T47D (cell line): ENCODE measurements around the gene THADA.
A peak's percentile ranks its signal among the peaks of the same experiment; 100 is the strongest.

Experiments used
- DNase-seq, 2 experiments: peaks; one replicate each; pipeline versions ENCODE4 v3.0.0 to v3.0.0-alpha.2; 2011 to 2012; ENCODE audit warnings: low read depth in 1 of 2, low spot score in 1 of 2
- JUND ChIP-seq: IDR thresholded peaks from 2 replicates; pipeline ENCODE4 v1.6.1; 2012; ENCODE audit warnings: low read depth
- in situ Hi-C: cut with HindIII; loops from 2 replicates; pipeline ENCODE4 v1.10.0; 2016; ENCODE audit warnings: low sequenced_read_pairs, low pct_unique_long_range_greater_than_20kb

Gene THADA

GRCh38 chr2:43355399-43355798 is 240.4 kb downstream of the THADA start:
- in situ Hi-C loops: no loop called here
- no peak for DNase-seq
- TF ChIP-seq JUND: no peak

- no peak for TF ChIP-seq JUND
- in situ Hi-C loops: no loop called here
- DNase-seq: no peak
Measured at GRCh38 chr2:43349904-43350303, 245.9 kb downstream of the THADA start.

DNA sequence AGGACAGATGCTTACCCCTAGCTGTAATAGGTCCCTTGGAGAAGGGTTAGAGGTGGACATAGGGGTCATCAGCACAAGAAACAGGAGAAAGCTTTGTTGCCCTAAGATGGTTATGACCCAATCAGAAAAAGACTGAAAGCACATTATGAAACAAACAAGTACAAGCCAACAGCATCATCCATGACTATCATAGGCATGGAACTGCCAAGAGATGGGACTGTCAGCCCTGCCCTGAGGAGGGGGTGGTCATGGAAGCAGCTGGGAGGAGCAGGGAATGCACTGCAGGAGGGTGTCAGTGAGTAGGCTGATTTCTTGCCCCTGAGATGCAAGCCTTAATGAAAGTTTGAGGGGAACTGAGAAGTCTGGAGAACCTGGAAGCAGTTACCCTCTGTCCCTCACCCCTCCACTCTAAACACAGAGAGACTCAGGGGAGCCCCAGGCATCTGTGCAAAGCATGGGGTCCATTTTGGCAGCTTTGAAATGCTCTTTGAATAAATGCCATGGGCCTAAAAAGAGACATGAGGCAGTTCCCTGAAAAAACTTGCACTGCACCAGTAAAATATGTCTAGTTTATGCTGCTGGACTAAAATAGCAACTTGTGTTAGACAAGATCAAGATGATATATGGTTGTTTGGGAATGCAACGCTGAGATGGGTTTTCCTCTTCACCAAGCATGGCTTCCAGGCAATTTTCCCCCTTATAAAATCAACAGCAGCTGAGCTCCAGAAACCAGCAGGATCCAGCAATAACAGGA is 246.8 kb downstream of the THADA start:
- in situ Hi-C loops: no loop called here
- DNase-seq: no peak
- TF ChIP-seq JUND: no peak

DNA sequence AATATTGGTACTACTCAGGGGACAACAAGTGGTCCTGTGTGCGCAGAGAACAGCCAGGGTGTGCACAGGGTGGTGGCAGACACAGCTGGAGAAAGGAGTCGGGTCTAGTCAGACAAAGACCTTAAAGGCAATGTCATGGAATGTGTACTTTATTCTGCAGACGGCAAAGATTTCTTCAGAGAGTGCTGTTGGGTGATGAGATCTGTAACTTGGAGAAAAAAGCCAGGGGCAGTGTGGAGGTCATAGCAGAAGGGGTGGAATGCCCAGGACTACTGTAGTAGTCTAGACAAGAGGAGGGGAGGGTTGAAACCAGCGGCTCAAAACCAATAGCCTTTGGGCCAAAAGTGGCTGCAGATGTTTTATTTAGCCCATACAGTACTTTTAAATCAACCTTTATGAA is 248.1 kb downstream of the THADA start:
- no peak for DNase-seq
- in situ Hi-C loops: no loop called here
- TF ChIP-seq JUND: no peak

DNA sequence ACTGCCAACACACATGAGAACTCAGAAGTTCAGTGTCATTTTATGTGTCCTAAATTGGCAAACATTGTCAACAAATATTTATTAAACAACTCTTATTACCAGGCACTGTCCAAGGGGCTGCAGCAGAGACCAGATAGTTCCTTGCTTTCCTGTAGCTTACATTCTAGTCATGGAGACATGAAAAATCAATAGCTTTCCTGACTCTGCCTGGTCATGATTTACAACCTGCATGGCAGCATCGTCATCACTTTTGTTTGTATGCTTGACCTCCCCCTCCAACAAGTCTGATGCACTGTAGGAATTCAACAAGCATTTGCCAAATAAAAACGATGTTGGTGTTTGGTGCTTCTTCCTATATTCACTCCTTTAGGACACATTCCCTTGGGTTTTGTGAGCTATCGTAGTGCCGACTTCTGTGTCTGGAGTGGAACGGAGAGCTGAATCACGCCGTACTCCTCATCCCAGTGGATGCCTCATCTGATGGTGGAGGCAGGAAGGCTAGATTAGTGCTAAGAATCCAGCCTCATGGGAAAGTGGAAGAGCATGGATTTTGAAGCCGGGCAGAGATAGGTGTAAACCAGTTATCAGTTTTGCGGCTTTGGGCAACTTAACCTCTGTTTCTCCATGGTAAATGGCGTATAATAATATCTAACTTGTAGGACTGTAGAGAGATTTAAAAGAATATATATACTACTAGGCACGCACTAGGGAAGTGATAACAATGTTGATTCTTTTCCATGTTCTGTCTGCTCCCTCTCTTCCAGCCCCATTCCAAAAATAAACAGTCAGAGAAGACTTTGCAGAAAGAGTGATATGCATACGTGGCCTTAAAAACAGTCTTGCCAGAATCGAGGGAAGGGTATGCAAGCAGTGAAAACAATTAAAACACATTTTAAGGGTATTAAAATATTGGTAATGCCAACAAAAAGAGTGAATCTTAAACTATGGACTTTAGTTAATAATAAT is 249.0 kb downstream of the THADA start:
- no peak for TF ChIP-seq JUND
- in situ Hi-C loops: no loop called here
- no peak for DNase-seq

GRCh38 chr2:43345872-43346271 is 250.0 kb downstream of the THADA start:
- no peak for TF ChIP-seq JUND
- in situ Hi-C loops: no loop called here
- no peak for DNase-seq

DNA sequence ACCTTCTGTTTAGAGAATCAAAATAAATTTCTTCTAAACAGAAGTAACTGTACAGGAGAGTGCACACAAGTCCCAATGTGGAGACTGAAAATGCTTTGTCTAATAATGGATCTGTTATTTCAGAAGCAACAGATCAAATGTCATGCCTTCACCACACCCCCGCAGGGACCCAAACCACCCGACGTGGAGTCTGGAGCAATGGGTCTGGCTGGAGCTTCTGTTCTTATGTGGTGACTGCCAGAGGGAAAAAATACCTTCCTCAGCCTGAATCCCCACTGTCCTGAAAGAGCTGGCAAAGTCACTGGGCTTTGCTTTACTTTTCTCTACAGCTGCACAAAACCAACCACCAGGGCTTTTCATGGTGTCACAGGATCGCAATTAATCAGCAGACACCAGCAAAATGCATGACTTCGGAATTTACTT is 250.4 kb downstream of the THADA start:
- TF ChIP-seq JUND: no peak
- DNase-seq: peak in 1 of 2 experiments; percentile 11
- in situ Hi-C loops: no loop called here

- no peak for TF ChIP-seq JUND
- in situ Hi-C loops: no loop called here
- DNase-seq: no peak
Measured at GRCh38 chr2:43344868-43345373, 250.9 kb downstream of the THADA start.

DNA sequence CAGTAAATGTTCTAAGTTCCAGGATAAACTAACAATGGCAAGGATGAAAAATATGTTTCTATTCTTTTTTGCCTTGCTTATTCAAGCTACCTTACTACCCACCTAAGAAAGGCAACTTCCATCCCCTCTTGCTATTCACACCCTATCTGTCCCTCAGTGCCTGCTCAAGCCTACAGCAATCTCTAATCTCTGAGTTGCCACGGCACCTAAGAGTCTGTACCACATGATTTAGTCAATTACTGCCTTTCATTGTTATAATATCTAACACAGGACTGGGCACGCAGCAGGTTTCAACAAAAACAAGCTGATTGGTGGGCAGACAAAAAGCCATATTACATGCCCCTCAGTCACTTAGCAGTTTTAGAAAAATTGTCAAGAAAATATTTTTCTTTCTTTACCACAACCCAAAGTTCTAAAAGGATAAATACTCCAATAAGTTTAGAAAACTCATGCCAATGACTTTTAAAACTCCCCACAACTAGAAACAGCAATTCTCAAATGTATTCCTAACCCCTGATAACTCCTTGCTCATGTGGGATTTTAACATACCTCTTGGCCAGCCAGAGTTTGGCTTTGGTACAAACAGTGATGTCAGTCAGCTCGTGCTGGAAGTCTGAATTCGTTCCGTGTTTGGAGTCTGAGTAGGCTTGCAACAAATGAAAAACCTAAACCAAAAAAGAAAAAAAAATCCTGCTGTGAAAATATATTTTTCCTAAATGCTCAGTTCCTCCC is 252.1 kb downstream of the THADA start:
- no peak for DNase-seq
- no peak for TF ChIP-seq JUND
- in situ Hi-C loops: no loop called here

DNA sequence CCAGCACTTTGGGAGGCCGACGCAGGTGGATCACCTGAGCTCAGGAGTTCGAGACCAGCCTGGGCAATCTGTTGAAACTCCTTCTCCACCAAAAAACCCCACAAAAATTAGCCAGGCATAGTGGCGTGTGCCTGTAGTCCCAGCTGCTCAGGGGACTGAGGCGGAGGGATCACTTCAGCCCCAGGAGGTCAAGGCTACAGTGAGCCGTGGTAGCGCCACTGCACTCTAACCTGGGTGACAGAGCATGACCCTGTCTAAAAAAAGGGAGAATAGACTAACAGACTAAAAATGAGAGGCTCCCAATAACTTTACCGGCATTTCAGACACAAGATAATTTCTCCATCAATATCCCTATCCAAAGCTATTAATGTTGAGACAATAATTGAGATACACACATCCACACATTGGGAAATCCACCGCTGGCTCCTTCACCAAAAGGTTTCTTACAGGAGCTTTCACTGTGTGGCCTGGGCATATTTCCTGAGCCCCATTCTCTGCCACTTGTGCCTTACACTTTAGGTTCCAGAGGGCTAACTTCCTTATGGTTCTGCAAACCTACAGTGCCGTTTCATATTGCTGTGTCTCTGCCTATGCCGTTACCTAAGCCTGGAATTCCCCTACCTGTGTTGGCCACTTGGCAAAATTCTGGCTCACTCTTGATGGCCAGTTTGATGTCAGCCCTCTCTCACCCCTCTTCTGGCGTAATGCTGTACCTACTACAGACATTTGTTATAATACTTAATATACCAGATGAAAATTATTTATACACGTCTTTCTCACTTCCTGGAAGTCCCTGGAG is 253.7 kb downstream of the THADA start:
- TF ChIP-seq JUND: no peak
- in situ Hi-C loops: no loop called here
- DNase-seq: no peak

DNA sequence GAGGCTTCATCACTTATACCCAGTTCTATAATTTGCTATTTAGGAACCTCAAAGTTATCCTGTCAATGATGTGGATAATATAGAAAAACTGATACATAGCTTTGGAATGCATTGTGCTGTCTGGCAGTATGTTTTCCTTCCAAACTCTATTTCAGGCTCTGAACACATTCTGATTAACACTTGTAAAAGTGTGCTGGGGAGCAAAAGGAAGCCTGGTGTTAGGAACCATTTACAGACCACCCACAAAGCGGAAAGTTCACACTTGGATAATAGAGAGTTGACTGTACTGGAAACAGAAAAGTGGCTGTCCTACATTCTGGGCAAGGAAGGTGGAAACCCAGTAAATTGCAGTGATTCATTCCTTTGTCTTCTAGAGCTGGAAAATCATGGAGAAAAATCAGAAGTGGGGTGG is 254.9 kb downstream of the THADA start:
- TF ChIP-seq JUND: no peak
- DNase-seq: no peak
- in situ Hi-C loops: no loop called here

DNA sequence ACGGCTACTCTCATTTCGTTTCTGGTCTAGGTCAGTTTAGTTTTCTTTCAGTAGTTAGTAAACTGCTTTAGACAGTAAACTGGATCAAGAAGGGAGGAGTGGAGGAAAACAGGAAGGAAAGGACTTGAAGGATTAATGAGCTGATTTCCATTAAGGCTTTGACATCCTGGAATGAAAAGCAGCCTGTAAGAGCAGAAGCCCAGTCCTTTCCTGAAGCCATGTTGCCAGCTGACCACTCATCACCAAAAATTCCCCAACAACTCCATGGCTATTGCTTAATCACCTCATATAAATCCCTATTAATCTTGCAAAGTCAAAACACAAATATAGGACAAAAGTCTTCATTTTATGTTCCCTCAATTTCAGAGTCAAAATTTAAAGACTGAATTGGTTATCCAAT is 255.8 kb downstream of the THADA start:
- TF ChIP-seq JUND: no peak
- in situ Hi-C loops: no loop called here
- DNase-seq: no peak
